OCI-LY7 (cell line): ENCODE measurements around the gene RBM19. TPM values are rescaled to one million over a fixed set of nuclear protein-coding genes. Genes with fewer than 3 reads are reported as not detected.

Experiments used
- BruUV-seq: library from RNA; stranded (reverse); fragments of 400-500 nt; replicated peaks from 2 replicates; lab custom pipeline; 2021; lab: Mats Ljungman, UMichigan
- CTCF ChIA-PET: fragments of 300-600 bp; sonication (Branson Sonifier 250); formaldehyde crosslinking; loops from one replicate; lab custom pipeline; 2022; ENCODE audit warnings: antibody characterized with exemption; ENCODE audit not compliant: unreplicated experiment; lab: Charles Lee
- POLR2A ChIA-PET: fragments of 300-600 bp; sonication (Branson Sonifier 250); formaldehyde crosslinking; loops from one replicate; lab custom pipeline; 2022; ENCODE audit warnings: antibody characterized with exemption; lab: Charles Lee
- DNase-seq: peaks from one replicate; pipeline ENCODE4 v3.0.0-alpha.2; 2015; ENCODE audit warnings: low spot score
- H2AFZ ChIP-seq: fragments of 200-600 bp; sonication (generic), shearing (Covaris generic); 2 replicates; pipeline ENCODE4 v1.6.1; 2014; ENCODE audit warnings: mild to moderate bottlenecking, antibody characterized with exemption, low read length, moderate library complexity
- H3K27ac ChIP-seq: fragments of 200-600 bp; sonication (generic); 2 replicates; pipeline ENCODE4 v1.5.1; 2014; ENCODE audit warnings: mixed run types, low read depth, mild to moderate bottlenecking, moderate library complexity, low read length, inconsistent platforms; ENCODE audit not compliant: poor library complexity, severe bottlenecking
- H3K36me3 ChIP-seq: fragments of 200-600 bp; sonication (generic); 2 replicates; pipeline ENCODE4 v1.6.1; 2014; ENCODE audit warnings: mild to moderate bottlenecking, antibody characterized with exemption, low read length, moderate library complexity, mixed read lengths; ENCODE audit not compliant: insufficient read depth
- H3K4me1 ChIP-seq: fragments of 200-600 bp; sonication (generic); 2 replicates; pipeline ENCODE4 v1.5.1; 2014; ENCODE audit warnings: mild to moderate bottlenecking, low read length; ENCODE audit not compliant: insufficient read depth, poor library complexity, severe bottlenecking
- H3K4me2 ChIP-seq: fragments of 200-600 bp; sonication (generic); 2 replicates; pipeline ENCODE4 v1.6.1; 2014; ENCODE audit warnings: mild to moderate bottlenecking, low read length
- H3K4me3 ChIP-seq: fragments of 200-600 bp; sonication (generic); 2 replicates; pipeline ENCODE4 v1.5.1; 2014; ENCODE audit warnings: mild to moderate bottlenecking, low read depth, low read length; ENCODE audit not compliant: poor library complexity, severe bottlenecking
- H3K79me2 ChIP-seq: fragments of 200-600 bp; sonication (generic); 2 replicates; pipeline ENCODE4 v1.6.1; 2016; ENCODE audit warnings: low read depth, mild to moderate bottlenecking, low read length, moderate library complexity, mixed read lengths; ENCODE audit not compliant: insufficient read depth
- H3K9me2 ChIP-seq: fragments of 200-600 bp; sonication (generic); 2 replicates; pipeline ENCODE4 v1.6.1; 2016; ENCODE audit warnings: mild to moderate bottlenecking, low read length, mixed read lengths; ENCODE audit not compliant: insufficient read depth
- H3K9me3 ChIP-seq: fragments of 200-600 bp; sonication (generic); 2 replicates; pipeline ENCODE4 v1.6.1; 2014; ENCODE audit warnings: mild to moderate bottlenecking, mixed run types, low read length, mixed read lengths
- H4K20me1 ChIP-seq: fragments of 200-600 bp; sonication (generic); 2 replicates; pipeline ENCODE4 v1.6.1; 2014; ENCODE audit warnings: mild to moderate bottlenecking, antibody characterized with exemption, low read length, moderate library complexity, mixed read lengths; ENCODE audit not compliant: insufficient read depth
- CTCF ChIP-seq: fragments of 200-600 bp; sonication (generic); conservative IDR thresholded peaks from 2 replicates; pipeline ENCODE4 v1.5.1; 2014; ENCODE audit warnings: mild to moderate bottlenecking, antibody characterized with exemption, low read length, moderate library complexity, mixed read lengths
- EZH2phosphoT487 ChIP-seq: fragments of 200-600 bp; sonication (generic); IDR thresholded peaks from 2 replicates; pipeline ENCODE4 v1.6.1; 2018; ENCODE audit warnings: low read depth, borderline replicate concordance, mild to moderate bottlenecking, mixed run types, antibody characterized with exemption, low read length, moderate library complexity, mixed read lengths
- intact Hi-C: fragments of 100-400 bp; cut with micrococcal nuclease; formaldehyde crosslinking; loops from one replicate; pipeline ENCODE4 v1.10.0; 2022; ENCODE audit not compliant: unreplicated experiment
- total RNA-seq, 2 experiments: library from RNA; depleted of rRNA in 1 of 2; stranded (reverse); fragments of >200 nt in 1 of 2; shearing (Covaris generic) in 1 of 2; gene quantifications; 2 replicates each; pipeline ENCODE4 v1.2.3, GENCODE V29; 2014 to 2022

RBM19 gene
- total RNA-seq, 2 experiments from 2014 or later = 37.8 to 46.2 TPM

DNA sequence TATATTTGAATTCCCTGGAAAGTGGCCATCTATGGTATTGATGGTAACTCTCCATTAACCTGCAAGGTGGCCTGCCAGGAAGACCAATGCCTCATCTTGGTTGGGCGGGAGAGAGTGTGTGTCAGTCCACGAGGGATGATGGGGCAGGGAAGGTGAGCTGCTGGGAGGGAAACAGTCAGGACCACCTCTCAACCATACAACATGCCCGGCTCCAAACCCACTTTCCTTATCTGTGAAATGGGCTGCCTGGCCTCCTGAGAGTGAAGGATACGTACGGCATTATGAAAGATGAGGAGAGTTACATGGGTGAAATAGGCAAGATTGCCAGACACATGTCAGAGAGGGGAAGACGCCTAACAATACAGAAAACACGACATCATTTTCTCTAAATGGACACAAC lies 70.9 kb downstream of the RBM19 start:
- no peaks in the 10 kb centered on the region for H3K4me1 ChIP-seq
- H3K4me2 ChIP-seq = no peak overlapping the region
- no peak overlapping the region for H3K4me3 ChIP-seq
- no peak overlapping the region for H2AFZ ChIP-seq
- no peaks in the 10 kb centered on the region for H4K20me1 ChIP-seq
- no peak overlapping the region for H3K27ac ChIP-seq
- H3K9me3 ChIP-seq = no peaks in the 10 kb centered on the region
- H3K36me3 ChIP-seq = no peaks in the 10 kb centered on the region
- H3K79me2 ChIP-seq = no peaks in the 10 kb centered on the region
- intact Hi-C loops = no loop called here
- ChIA-PET CTCF (no interaction called here), POLR2A (no interaction called here)
- no peak for DNase-seq
- TF ChIP-seq CTCF = no peak
- TF ChIP-seq EZH2phosphoT487 = no peak
- no TSS peak for BruUV-seq
- H3K9me2 ChIP-seq = no peaks in the 10 kb centered on the region

DNA sequence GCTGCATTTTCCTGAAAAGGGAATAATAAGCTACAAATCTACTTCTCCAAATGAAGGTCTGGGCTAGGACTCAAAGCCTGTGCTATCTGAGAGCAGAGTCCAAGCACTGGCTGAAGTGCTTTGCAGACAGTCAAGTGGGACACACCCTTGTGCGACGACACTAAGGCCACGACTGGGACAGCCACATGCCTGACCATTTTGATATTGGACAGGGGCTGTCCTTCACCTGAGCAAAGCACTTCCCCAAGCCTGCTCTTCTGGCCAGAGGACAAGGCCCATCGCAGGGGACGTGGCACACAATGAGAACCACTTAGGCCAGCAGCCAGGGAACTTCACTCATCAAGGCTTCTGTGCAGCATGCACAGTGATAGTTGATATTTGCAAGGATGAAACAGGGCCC lies 71.4 kb downstream of the RBM19 start:
- H2AFZ ChIP-seq = no peak overlapping the region
- ChIA-PET POLR2A (no interaction called here), CTCF (no interaction called here)
- H3K9me3 ChIP-seq = no peaks in the 10 kb centered on the region
- no peak overlapping the region for H3K4me2 ChIP-seq
- no peak overlapping the region for H3K4me3 ChIP-seq
- H3K27ac ChIP-seq = no peak overlapping the region
- no peaks in the 10 kb centered on the region for H3K36me3 ChIP-seq
- intact Hi-C loops = no loop called here
- DNase-seq = no peak
- no peaks in the 10 kb centered on the region for H3K4me1 ChIP-seq
- no peak for TF ChIP-seq CTCF
- TF ChIP-seq EZH2phosphoT487 = no peak
- H3K9me2 ChIP-seq = no peaks in the 10 kb centered on the region
- no peaks in the 10 kb centered on the region for H4K20me1 ChIP-seq
- BruUV-seq = no TSS peak
- H3K79me2 ChIP-seq = no peaks in the 10 kb centered on the region

GRCh38 chr12:113893221-113893620 lies 72.9 kb downstream of the RBM19 start:
- no peaks in the 10 kb centered on the region for H3K4me1 ChIP-seq
- H3K36me3 ChIP-seq = no peaks in the 10 kb centered on the region
- ChIA-PET CTCF (no interaction called here), POLR2A (no interaction called here)
- no peaks in the 10 kb centered on the region for H3K9me3 ChIP-seq
- intact Hi-C loops = no loop called here
- no peak overlapping the region for H2AFZ ChIP-seq
- no TSS peak for BruUV-seq
- TF ChIP-seq CTCF = no peak
- no peak for TF ChIP-seq EZH2phosphoT487
- H3K79me2 ChIP-seq = no peaks in the 10 kb centered on the region
- H3K4me2 ChIP-seq = no peak overlapping the region
- no peak overlapping the region for H3K4me3 ChIP-seq
- no peaks in the 10 kb centered on the region for H4K20me1 ChIP-seq
- H3K9me2 ChIP-seq = no peaks in the 10 kb centered on the region
- no peak overlapping the region for H3K27ac ChIP-seq
- DNase-seq = no peak
